Stimulated activated CD8-positive, alpha-beta memory T cell treated with anti-CD3 and anti-CD28 coated beads, Interleukin-15, amount 100 ng/mL, for 48 hours (primary cell): ENCODE results near the gene DHRS3.

ENCODE experiments used
- DNase-seq, 2 donors: peaks; one replicate each; pipeline ENCODE4 v3.0.0-alpha.2; 2020; ENCODE audit warnings: low read depth in 2 of 2

DHRS3 gene

DNA sequence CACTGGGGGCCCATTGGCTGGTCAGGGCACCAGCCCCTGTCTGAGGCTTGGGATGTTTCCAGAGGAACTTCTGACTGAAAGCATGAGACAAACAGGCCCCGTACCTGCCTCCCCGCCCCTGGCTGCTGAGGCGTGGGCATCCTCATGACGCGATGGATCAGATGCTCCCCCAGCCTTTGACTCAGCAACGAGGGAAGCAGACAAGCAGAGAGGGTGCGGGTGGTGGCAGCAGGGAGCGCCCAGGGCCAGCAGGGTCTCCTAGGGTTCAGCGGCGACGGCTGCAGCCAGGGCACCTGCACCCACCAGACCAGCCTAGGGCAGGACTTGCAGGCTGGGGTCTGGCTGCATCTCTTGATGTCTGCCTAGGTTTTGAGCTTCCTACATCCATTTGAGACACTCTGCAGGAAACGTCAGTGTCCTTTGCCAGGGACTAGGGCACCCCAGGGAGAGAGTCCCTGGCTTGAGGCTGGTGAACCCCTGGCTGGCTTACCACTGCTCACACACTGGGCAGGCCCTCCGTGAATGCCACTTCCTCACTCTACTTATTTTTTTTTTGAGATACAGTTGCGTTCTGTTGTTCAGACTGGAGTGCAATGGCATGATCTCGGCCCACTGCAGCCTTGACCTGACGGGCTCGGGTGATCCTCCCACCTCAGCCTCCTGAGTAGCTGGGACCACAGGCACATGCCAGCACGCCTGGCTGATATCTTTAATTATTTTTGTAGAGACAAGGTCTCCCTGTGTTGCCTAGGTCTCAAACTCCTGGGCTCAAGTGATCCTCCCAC is 63.3 kb downstream of the DHRS3 start:
- no peak for DNase-seq

GRCh38 chr1:12553963-12554362 is 64.0 kb downstream of the DHRS3 start:
- DNase-seq: no peak

GRCh38 chr1:12552951-12553921 is 64.8 kb downstream of the DHRS3 start:
- DNase-seq: no peak

- no peak for DNase-seq
Measured at GRCh38 chr1:12552111-12552888, 65.7 kb downstream of the DHRS3 start.

GRCh38 chr1:12551584-12551983 is 66.4 kb downstream of the DHRS3 start:
- no peak for DNase-seq

DNA sequence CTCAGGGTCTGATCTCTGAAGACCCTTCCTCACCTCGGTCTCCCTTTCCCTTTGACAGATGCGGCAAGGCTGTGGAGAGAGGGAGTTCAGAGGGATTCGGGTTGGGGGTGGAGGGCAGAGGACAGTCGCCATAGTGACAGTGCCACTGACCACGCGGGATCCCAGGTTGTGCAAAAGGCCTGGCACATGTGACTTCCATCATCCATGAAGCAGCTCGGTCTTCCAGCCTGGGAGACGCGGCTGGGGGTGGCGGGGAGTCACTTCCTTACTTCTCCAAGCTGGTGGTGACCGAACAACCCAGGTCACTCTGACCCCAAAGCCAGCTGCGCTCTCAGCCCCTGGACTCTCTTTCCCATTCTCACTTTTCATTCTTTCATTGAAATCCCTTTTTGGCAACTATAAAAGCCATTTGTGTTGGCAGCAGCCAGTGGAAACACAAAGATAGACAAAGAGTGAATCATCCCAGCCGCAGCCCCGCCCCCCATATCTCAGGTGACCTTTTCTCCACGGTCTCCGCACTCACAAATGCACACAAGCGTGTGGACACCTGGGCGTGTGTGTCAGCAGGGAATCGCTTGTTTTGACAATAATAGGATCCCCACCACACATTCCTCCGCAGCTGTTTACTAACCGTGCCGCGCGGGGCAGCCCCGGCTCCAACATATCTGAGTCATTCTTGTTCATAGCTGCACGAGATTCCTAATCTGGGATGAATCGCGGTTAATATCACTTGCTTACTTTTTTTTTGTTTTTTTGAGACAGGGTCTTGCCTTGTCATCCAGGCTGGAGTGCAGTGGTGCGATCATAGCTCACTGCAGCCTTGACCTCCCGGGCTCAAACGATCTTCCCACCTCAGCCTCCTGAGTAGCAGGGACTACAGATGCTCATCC is 68.3 kb downstream of the DHRS3 start:
- DNase-seq: no peak

DNA sequence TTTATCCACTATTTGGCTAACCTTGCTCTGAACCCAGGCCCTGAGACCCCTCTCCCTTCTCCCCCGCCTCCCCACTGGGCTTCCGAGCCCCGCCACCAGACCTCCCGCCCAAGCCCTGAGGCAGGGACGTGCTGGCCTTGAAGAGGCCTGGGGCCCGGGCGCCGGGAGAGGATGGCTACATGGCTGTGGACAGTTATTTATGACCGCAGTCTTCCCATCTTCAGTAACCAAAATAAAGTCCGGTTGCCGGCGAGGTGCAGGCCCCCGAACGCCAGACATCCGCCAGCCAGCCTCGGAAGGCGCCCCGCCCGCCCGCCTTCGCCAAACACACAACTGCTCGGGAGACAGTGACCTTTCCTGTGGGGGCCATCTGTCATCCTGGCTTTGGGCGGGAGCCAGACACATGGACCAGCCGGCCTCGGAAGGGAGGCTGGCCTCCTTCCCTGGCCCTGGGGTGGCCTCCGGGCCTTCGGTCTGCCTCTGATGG is 69.0 kb downstream of the DHRS3 start:
- no peak for DNase-seq

GRCh38 chr1:12548279-12548972 is 69.6 kb downstream of the DHRS3 start:
- DNase-seq: no peak

GRCh38 chr1:12547586-12548225 is 70.3 kb downstream of the DHRS3 start:
- no peak for DNase-seq

GRCh38 chr1:12546771-12547585 is 71.0 kb downstream of the DHRS3 start:
- DNase-seq: no peak

GRCh38 chr1:12544992-12545391 is 73.0 kb downstream of the DHRS3 start:
- DNase-seq: no peak

- no peak for DNase-seq
Measured at GRCh38 chr1:12544357-12544756, 73.7 kb downstream of the DHRS3 start.

GRCh38 chr1:12543740-12544154 is 74.3 kb downstream of the DHRS3 start:
- DNase-seq: no peak

DNA sequence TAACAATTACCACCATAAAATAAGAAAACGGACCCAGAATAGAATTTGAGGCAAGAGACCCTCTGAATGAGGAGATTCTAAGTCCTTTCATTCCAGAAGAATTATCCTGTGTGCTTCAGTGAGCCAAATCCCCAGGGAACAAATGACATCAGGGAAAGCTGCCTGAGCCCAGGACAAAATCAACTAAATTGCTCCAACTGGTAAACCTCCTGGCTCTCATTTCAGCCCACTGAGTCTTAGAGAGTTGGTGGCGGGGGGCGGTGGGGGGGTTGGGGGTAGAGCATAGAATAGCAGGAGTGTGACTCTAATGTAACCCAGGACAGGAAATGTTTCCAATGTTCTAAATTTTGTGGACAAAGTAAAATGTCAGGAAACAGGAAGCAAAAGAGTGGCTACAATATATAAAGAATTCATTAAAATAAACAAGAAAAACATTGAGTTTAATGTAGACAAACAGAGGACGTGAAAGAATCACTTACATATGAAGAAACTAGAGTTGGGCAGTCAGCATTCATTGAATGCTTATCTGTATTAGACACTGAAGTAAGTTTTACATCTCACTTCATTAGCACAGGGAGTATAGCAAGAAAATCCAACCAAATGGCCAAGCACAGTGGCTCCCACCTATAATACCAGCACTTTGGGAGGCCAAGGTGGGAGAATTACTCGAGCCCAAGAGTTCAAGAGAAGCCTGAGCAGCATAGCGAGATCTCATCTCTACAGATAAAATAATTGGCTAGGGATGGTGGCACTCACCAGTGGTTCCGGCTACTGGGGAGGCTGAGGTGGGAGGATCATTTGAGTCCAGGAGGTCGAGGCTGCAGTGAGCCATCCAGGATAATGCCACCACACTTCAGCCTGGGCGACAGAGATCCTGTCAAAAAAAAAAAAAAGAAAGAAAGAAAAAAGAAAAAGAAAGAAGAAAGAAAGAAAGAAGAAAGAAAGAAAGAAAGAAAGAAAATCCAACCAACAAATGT is 75.1 kb downstream of the DHRS3 start:
- DNase-seq: no peak

- no peak for DNase-seq
Measured at GRCh38 chr1:12542138-12542465, 75.9 kb downstream of the DHRS3 start.

DNA sequence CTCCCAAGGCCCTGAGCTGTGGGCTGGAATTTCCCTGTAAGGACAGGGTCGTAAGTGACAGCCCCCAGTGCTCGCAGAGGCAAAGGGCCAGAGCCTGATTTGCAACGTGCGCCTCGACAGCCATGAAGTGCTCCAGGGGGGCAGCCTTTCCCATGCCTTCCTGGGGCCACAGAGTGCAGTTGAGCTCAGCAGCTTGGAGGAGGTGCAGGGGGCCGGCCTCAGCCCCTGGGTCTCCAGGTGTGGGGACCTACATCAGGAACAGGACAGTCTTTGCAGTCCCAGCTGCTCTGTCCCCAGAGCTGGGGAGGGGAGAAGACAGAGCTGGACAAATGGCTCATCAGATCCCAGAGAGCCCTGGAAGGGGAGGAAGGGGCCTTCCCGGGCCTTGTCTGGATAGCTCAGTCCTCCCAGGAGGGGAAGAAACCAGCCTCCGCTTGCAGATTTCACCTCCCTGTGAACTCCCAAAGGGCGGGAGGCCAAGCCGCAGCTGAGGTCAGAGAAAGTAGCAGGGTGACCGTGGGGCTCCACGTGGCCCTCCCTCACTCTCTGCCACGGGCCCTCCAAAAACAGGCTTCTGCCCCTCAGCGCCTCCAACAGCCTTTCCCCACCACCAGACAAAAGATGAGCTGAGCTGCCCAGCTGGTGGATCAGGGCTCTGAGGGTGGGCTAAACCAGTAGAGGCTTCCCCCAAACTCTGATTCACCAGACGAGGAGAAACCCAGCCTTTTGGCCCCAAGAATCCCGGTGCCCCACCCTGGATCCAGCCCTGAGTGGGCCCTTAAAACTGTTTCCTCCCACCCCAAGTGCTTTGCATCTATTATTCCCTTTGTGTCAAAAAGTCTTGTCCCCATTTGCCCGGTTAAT is 76.5 kb downstream of the DHRS3 start:
- no peak for DNase-seq
